Mesendoderm (in vitro differentiated cells): Measurements from ENCODE around the gene CADPS.
A peak's percentile ranks its signal among the peaks of the same experiment; 100 is the strongest.

Experiments
- DNase-seq: peaks from one replicate; pipeline ENCODE4 v3.0.0; 2013
- H2AK5ac ChIP-seq: 2 replicates; pipeline ENCODE4 v1.6.1; 2013; ENCODE audit warnings: low read length, inconsistent platforms
- H2BK120ac ChIP-seq: 2 replicates; pipeline ENCODE4 v1.6.1; 2013; ENCODE audit warnings: low read depth, mild to moderate bottlenecking, low read length, moderate library complexity, mixed read lengths
- H2BK15ac ChIP-seq: replicated peaks from 2 replicates; pipeline ENCODE4 v1.6.1; 2013; ENCODE audit warnings: low read depth, mild to moderate bottlenecking, moderate library complexity
- H2BK5ac ChIP-seq: 2 replicates; pipeline ENCODE4 v1.6.1; 2013; ENCODE audit warnings: low read length, inconsistent platforms
- H3K18ac ChIP-seq: 2 replicates; pipeline ENCODE4 v1.6.1; 2013; ENCODE audit warnings: mild to moderate bottlenecking, low read length, mixed read lengths
- H3K23ac ChIP-seq: one replicate; pipeline ENCODE4 v1.6.1; 2013; ENCODE audit warnings: low read length
- H3K27ac ChIP-seq: 2 replicates; pipeline ENCODE4 v1.5.1; 2013; ENCODE audit warnings: low read depth, mild to moderate bottlenecking, inconsistent platforms, low read length, moderate library complexity
- H3K27me3 ChIP-seq: 2 replicates; pipeline ENCODE4 v1.6.1; 2013; ENCODE audit warnings: low read length, control low read depth, mild to moderate bottlenecking, inconsistent platforms; ENCODE audit not compliant: insufficient read depth, poor library complexity
- H3K36me3 ChIP-seq: 2 replicates; pipeline ENCODE4 v1.6.1; 2013; ENCODE audit warnings: low read length, inconsistent platforms; ENCODE audit not compliant: control insufficient read depth, insufficient read depth
- H3K4ac ChIP-seq: one replicate; pipeline ENCODE4 v1.6.1; 2013; ENCODE audit warnings: low read depth, mild to moderate bottlenecking, low read length, moderate library complexity
- H3K4me1 ChIP-seq: 2 replicates; pipeline ENCODE4 v1.6.1; 2013; ENCODE audit warnings: low read depth, low read length, inconsistent platforms; ENCODE audit not compliant: control insufficient read depth
- H3K4me2 ChIP-seq: 2 replicates; pipeline ENCODE4 v1.6.1; 2013; ENCODE audit warnings: low read length
- H3K4me3 ChIP-seq: 2 replicates; pipeline ENCODE4 v1.5.1; 2013; ENCODE audit warnings: mild to moderate bottlenecking, low read length
- H3K56ac ChIP-seq: one replicate; pipeline ENCODE4 v1.6.1; 2013; ENCODE audit warnings: low read length
- H3K79me1 ChIP-seq: 2 replicates; pipeline ENCODE4 v1.6.1; 2013; ENCODE audit warnings: low read length, inconsistent platforms
- H3K79me2 ChIP-seq: 2 replicates; pipeline ENCODE4 v1.6.1; 2013; ENCODE audit warnings: mild to moderate bottlenecking, low read length; ENCODE audit not compliant: control insufficient read depth, insufficient read depth
- H3K9ac ChIP-seq: 2 replicates; pipeline ENCODE4 v1.6.1; 2013; ENCODE audit warnings: low read length, inconsistent platforms
- H4K5ac ChIP-seq: one replicate; pipeline ENCODE4 v1.6.1; 2013; ENCODE audit warnings: low read length
- H4K8ac ChIP-seq: one replicate; pipeline ENCODE4 v1.6.1; 2013; ENCODE audit warnings: low read depth, mild to moderate bottlenecking, control low read depth, low read length, moderate library complexity
- WGBS: extraction: QIAGEN DNeasy Blood & Tissue Kit; methylation state at CpG from one replicate; pipeline ENCODE4 v1.1.7; 2013; ENCODE audit warnings: low lambda C conversion rate, missing lambda C conversion rate; ENCODE audit not compliant: insufficient coverage; ENCODE audit errors: extremely low coverage; 5-methylcytosine and 5-hydroxymethylcytosine counted together

Gene CADPS

GRCh38 chr3:62785384-62785783 lies 89.8 kb downstream of the CADPS start:
- DNase-seq, result peak; percentile 39
- Histone ChIP-seq H3K79me1 (no peaks in the 10 kb centered on the region), H4K8ac (no peak overlapping the region), H2BK120ac (no peak overlapping the region), H3K23ac (no peak overlapping the region), H3K4ac (no peak overlapping the region), H3K4me2 (no peak overlapping the region), H3K4me1 (no peaks in the 10 kb centered on the region), H3K27me3 (no peaks in the 10 kb centered on the region), H2AK5ac (no peak overlapping the region), H3K56ac (no peak overlapping the region), H3K27ac (no peak overlapping the region), H3K36me3 (no peaks in the 10 kb centered on the region), H4K5ac (no peak overlapping the region), H3K4me3 (no peak overlapping the region), H2BK5ac (no peak overlapping the region), H2BK15ac (no peak overlapping the region), H3K79me2 (no peaks in the 10 kb centered on the region), H3K18ac (no peak overlapping the region), H3K9ac (no peak overlapping the region)
- WGBS, result no CpG with 5 or more reads among the region's 1 CpG

- H3K56ac ChIP-seq, result no peak overlapping the region
- H4K8ac ChIP-seq, result no peak overlapping the region
- H3K27me3 ChIP-seq, result no peaks in the 10 kb centered on the region
- no peaks in the 10 kb centered on the region for H3K79me1 ChIP-seq
- H3K23ac ChIP-seq, result no peak overlapping the region
- no peak overlapping the region for H3K4me2 ChIP-seq
- no peak overlapping the region for H3K4ac ChIP-seq
- no peak overlapping the region for H3K18ac ChIP-seq
- no peak overlapping the region for H4K5ac ChIP-seq
- H3K9ac ChIP-seq, result no peak overlapping the region
- no peaks in the 10 kb centered on the region for H3K36me3 ChIP-seq
- no peak overlapping the region for H3K27ac ChIP-seq
- no peak for DNase-seq
- no peaks in the 10 kb centered on the region for H3K4me1 ChIP-seq
- no CpG with 5 or more reads among the region's 3 CpGs for WGBS
- H2BK120ac ChIP-seq, result no peak overlapping the region
- no peak overlapping the region for H3K4me3 ChIP-seq
- no peaks in the 10 kb centered on the region for H3K79me2 ChIP-seq
- no peak overlapping the region for H2BK15ac ChIP-seq
- H2AK5ac ChIP-seq, result no peak overlapping the region
- no peak overlapping the region for H2BK5ac ChIP-seq
Measured at GRCh38 chr3:62781121-62781520, 94.1 kb downstream of the CADPS start.

- no peak overlapping the region for H2AK5ac ChIP-seq
- WGBS, result no CpG with 5 or more reads among the region's 4 CpGs
- no peak overlapping the region for H3K27ac ChIP-seq
- H3K27me3 ChIP-seq, result no peaks in the 10 kb centered on the region
- H2BK120ac ChIP-seq, result no peak overlapping the region
- H3K4me2 ChIP-seq, result no peak overlapping the region
- no peak overlapping the region for H2BK5ac ChIP-seq
- H4K8ac ChIP-seq, result no peak overlapping the region
- no peak overlapping the region for H3K4me3 ChIP-seq
- H3K9ac ChIP-seq, result no peak overlapping the region
- no peaks in the 10 kb centered on the region for H3K36me3 ChIP-seq
- no peak overlapping the region for H4K5ac ChIP-seq
- H3K18ac ChIP-seq, result no peak overlapping the region
- H3K56ac ChIP-seq, result no peak overlapping the region
- no peaks in the 10 kb centered on the region for H3K79me1 ChIP-seq
- no peak overlapping the region for H3K4ac ChIP-seq
- DNase-seq, result no peak
- no peaks in the 10 kb centered on the region for H3K79me2 ChIP-seq
- no peak overlapping the region for H2BK15ac ChIP-seq
- H3K4me1 ChIP-seq, result no peaks in the 10 kb centered on the region
- no peak overlapping the region for H3K23ac ChIP-seq
Measured at GRCh38 chr3:62777674-62778073, 97.5 kb downstream of the CADPS start.

- H3K36me3 ChIP-seq, result no peaks in the 10 kb centered on the region
- no peak overlapping the region for H3K23ac ChIP-seq
- no peak overlapping the region for H3K4ac ChIP-seq
- H3K4me2 ChIP-seq, result no peak overlapping the region
- H2AK5ac ChIP-seq, result no peak overlapping the region
- H3K79me1 ChIP-seq, result no peaks in the 10 kb centered on the region
- no peak overlapping the region for H3K27ac ChIP-seq
- H2BK15ac ChIP-seq, result no peak overlapping the region
- H3K56ac ChIP-seq, result no peak overlapping the region
- H2BK5ac ChIP-seq, result no peak overlapping the region
- no peak overlapping the region for H4K8ac ChIP-seq
- H3K9ac ChIP-seq, result no peak overlapping the region
- DNase-seq, result no peak
- H3K79me2 ChIP-seq, result no peaks in the 10 kb centered on the region
- WGBS, result no CpG with 5 or more reads among the region's 3 CpGs
- no peak overlapping the region for H2BK120ac ChIP-seq
- no peak overlapping the region for H4K5ac ChIP-seq
- no peak overlapping the region for H3K4me3 ChIP-seq
- no peaks in the 10 kb centered on the region for H3K27me3 ChIP-seq
- H3K18ac ChIP-seq, result no peak overlapping the region
- no peaks in the 10 kb centered on the region for H3K4me1 ChIP-seq
Measured at GRCh38 chr3:62777130-62777529, 98.1 kb downstream of the CADPS start.

GRCh38 chr3:62774221-62774620 lies 101.0 kb downstream of the CADPS start:
- H4K5ac ChIP-seq, result no peak overlapping the region
- no peak overlapping the region for H3K4ac ChIP-seq
- no peak for DNase-seq
- no peak overlapping the region for H3K27ac ChIP-seq
- no peak overlapping the region for H3K56ac ChIP-seq
- no peak overlapping the region for H2BK15ac ChIP-seq
- H3K23ac ChIP-seq, result no peak overlapping the region
- no peaks in the 10 kb centered on the region for H3K4me1 ChIP-seq
- H3K79me1 ChIP-seq, result no peaks in the 10 kb centered on the region
- H3K4me3 ChIP-seq, result no peak overlapping the region
- no peak overlapping the region for H3K18ac ChIP-seq
- no peaks in the 10 kb centered on the region for H3K36me3 ChIP-seq
- H3K79me2 ChIP-seq, result no peaks in the 10 kb centered on the region
- WGBS, result no CpG with 5 or more reads among the region's 2 CpGs
- H2BK5ac ChIP-seq, result no peak overlapping the region
- no peaks in the 10 kb centered on the region for H3K27me3 ChIP-seq
- H4K8ac ChIP-seq, result no peak overlapping the region
- H3K4me2 ChIP-seq, result no peak overlapping the region
- no peak overlapping the region for H3K9ac ChIP-seq
- H2BK120ac ChIP-seq, result no peak overlapping the region
- no peak overlapping the region for H2AK5ac ChIP-seq

- H2BK120ac ChIP-seq, result no peak overlapping the region
Measured at GRCh38 chr3:62771331-62772072, 103.7 kb downstream of the CADPS start.

More at GRCh38 chr3:62771331-62772072, 103.7 kb downstream of the CADPS start:
- WGBS, result no CpG with 5 or more reads among the region's 7 CpGs
- Histone ChIP-seq H3K79me1 (no peaks in the 10 kb centered on the region), H3K56ac (no peak overlapping the region), H3K4me2 (no peak overlapping the region), H3K36me3 (no peaks in the 10 kb centered on the region), H4K5ac (no peak overlapping the region), H2AK5ac (no peak overlapping the region), H3K4me1 (no peaks in the 10 kb centered on the region), H3K27me3 (no peaks in the 10 kb centered on the region), H3K4ac (no peak overlapping the region), H3K9ac (no peak overlapping the region), H2BK15ac (no peak overlapping the region), H3K18ac (no peak overlapping the region), H2BK5ac (no peak overlapping the region), H3K23ac (no peak overlapping the region), H4K8ac (no peak overlapping the region), H3K4me3 (no peak overlapping the region), H3K27ac (no peak overlapping the region), H3K79me2 (no peaks in the 10 kb centered on the region)
- no peak for DNase-seq
